K562 (cell line): ENCODE results near the gene GJA5. TPM values are rescaled to one million over a fixed set of nuclear protein-coding genes. Genes with fewer than 3 reads are reported as not detected.

Source experiments
- ATAC-seq: fragments of 200-7000 bp; cut with Tn5 transposase; 3 replicates; pipeline ENCODE4 v1.9.1; 2020; ENCODE audit warnings: moderate library complexity
- BruUV-seq: library from RNA; stranded (reverse); fragments of 400-500 nt; replicated peaks from 2 replicates; lab custom pipeline; 2021; lab: Mats Ljungman, UMichigan
- CTCF ChIA-PET: fragments of 300-600 bp; formaldehyde crosslinking; extraction: SDS; loops from one replicate; lab custom pipeline; 2021; ENCODE audit warnings: low intra/inter-chr PET ratio; lab: Yijun Ruan, JAX
- POLR2A ChIA-PET: fragments of 300-600, 350-650 bp; sonication (Branson Sonifier 250); formaldehyde crosslinking; extraction: SDS; loops from one replicate; lab custom pipeline; 2021; ENCODE audit warnings: antibody characterized with exemption, inconsistent platforms; lab: Yijun Ruan, JAX
- DNase-seq, 4 experiments: peaks; one replicate each; pipeline versions ENCODE4 v3.0.0 to v3.0.0-alpha.2; 2011 to 2018; ENCODE audit warnings: low spot score in 3 of 4, mixed read lengths in 3 of 4; ENCODE audit errors: extremely low read depth in 1 of 4
- FAIRE-seq: peaks from 2 replicates; lab custom pipeline; 2011; peaks lifted over from hg19 to GRCh38; lab: Jason Lieb, UNC
- H2AFZ ChIP-seq: 2 replicates; pipeline ENCODE4 v1.6.0; 2011; ENCODE audit warnings: low read depth, low read length, control low read depth, inconsistent platforms
- H3K27ac ChIP-seq: fragments of 200-600 bp; 3 replicates; pipeline ENCODE4 v1.8.0; 2011; ENCODE audit warnings: low read depth, mild to moderate bottlenecking, control low read depth, inconsistent platforms, low read length, moderate library complexity, mixed read lengths; ENCODE audit errors: extremely low read depth
- H3K27me3 ChIP-seq, 2 experiments: fragments of 300-600 bp in 1 of 2; 2 replicates in 1 of 2; 3 replicates in 1 of 2; pipeline versions ENCODE4 v1.6.0 to v1.8.0; 2011; ENCODE audit warnings: inconsistent platforms in 2 of 2, low read length in 2 of 2, mild to moderate bottlenecking in 1 of 2, mixed read lengths in 1 of 2, moderate library complexity in 1 of 2; ENCODE audit not compliant: control insufficient read depth in 2 of 2, insufficient read depth in 2 of 2
- H3K36me3 ChIP-seq: fragments of 300-600 bp; 3 replicates; pipeline ENCODE4 v1.8.0; 2011; ENCODE audit warnings: mild to moderate bottlenecking, low read length, inconsistent platforms; ENCODE audit not compliant: control insufficient read depth, insufficient read depth
- H3K4me1 ChIP-seq, 2 experiments: fragments of 200-600 bp in 1 of 2; replicated peaks in 1 of 2; 2 replicates in 1 of 2; 3 replicates in 1 of 2; pipeline versions ENCODE4 v1.5.1 to v1.8.0; 2011; ENCODE audit warnings: inconsistent platforms in 2 of 2, low read length in 2 of 2, mild to moderate bottlenecking in 1 of 2, mixed read lengths in 1 of 2, moderate library complexity in 1 of 2; ENCODE audit not compliant: control insufficient read depth in 2 of 2, insufficient read depth in 2 of 2
- H3K4me2 ChIP-seq: 2 replicates; pipeline ENCODE4 v1.6.1; 2011; ENCODE audit warnings: low read length, control low read depth, inconsistent platforms, mixed read lengths; ENCODE audit not compliant: insufficient read depth
- H3K4me3 ChIP-seq: fragments of 200-600 bp; sonication (generic), shearing (Covaris generic); 2 replicates; pipeline ENCODE4 v1.5.1; 2016; ENCODE audit warnings: control low read depth, inconsistent platforms
- H3K79me2 ChIP-seq: fragments of 200-600 bp; 3 replicates; pipeline ENCODE4 v1.8.0; 2011; ENCODE audit warnings: low read length, inconsistent platforms; ENCODE audit not compliant: control insufficient read depth, insufficient read depth
- H3K9ac ChIP-seq, 2 experiments: 2 replicates each; pipeline versions ENCODE4 v1.6.0 to v1.6.1; 2011; ENCODE audit warnings: low read depth in 2 of 2, low read length in 2 of 2, control low read depth in 1 of 2, inconsistent platforms in 1 of 2, mild to moderate bottlenecking in 1 of 2, mixed read lengths in 1 of 2; ENCODE audit not compliant: insufficient read depth in 1 of 2
- H3K9me1 ChIP-seq: one replicate; pipeline ENCODE4 v1.6.0; 2011; ENCODE audit warnings: inconsistent platforms, mild to moderate bottlenecking, low read length, moderate library complexity; ENCODE audit not compliant: control insufficient read depth, insufficient read depth
- H3K9me3 ChIP-seq: replicated peaks from 2 replicates; pipeline ENCODE4 v1.5.1; 2011; ENCODE audit warnings: low read depth, low read length, inconsistent platforms; ENCODE audit not compliant: control insufficient read depth, insufficient read depth
- H4K20me1 ChIP-seq: replicated peaks from 2 replicates; pipeline ENCODE4 v1.6.1; 2011; ENCODE audit warnings: low read length, inconsistent platforms, mixed read lengths; ENCODE audit not compliant: control insufficient read depth, insufficient read depth
- BRF1 ChIP-seq: IDR thresholded peaks from 3 replicates; pipeline ENCODE4 v1.6.1; 2011; ENCODE audit warnings: borderline replicate concordance, mild to moderate bottlenecking; ENCODE audit not compliant: insufficient read length; ENCODE audit errors: extremely low read depth
- CTBP1 ChIP-seq: fragments of 450-650 bp; IDR thresholded peaks from 2 replicates; pipeline ENCODE4 v1.6.1; 2016; ENCODE audit warnings: borderline replicate concordance
- POLR3G ChIP-seq: IDR thresholded peaks from 2 replicates; pipeline ENCODE4 v1.6.1; 2011; ENCODE audit not compliant: insufficient read length, insufficient replicate concordance; ENCODE audit errors: extremely low read depth
- RBM14 ChIP-seq: fragments of 200-400 bp; formaldehyde crosslinking; IDR thresholded peaks from 2 replicates; pipeline ENCODE4 v1.6.1; 2018; ENCODE audit warnings: low read depth, mild to moderate bottlenecking, low read length, moderate library complexity, borderline replicate concordance; ENCODE audit not compliant: insufficient read depth
- RBM17 ChIP-seq: fragments of 200-400 bp; formaldehyde crosslinking; IDR thresholded peaks from 2 replicates; pipeline ENCODE4 v1.6.1; 2017; ENCODE audit warnings: low read depth, mild to moderate bottlenecking, low read length, borderline replicate concordance
- ZBTB49 ChIP-seq: sonication (generic); formaldehyde crosslinking; IDR thresholded peaks from 2 replicates; pipeline ENCODE4 v1.8.0; 2022; ENCODE audit warnings: missing genetic modification reagents, mild to moderate bottlenecking, borderline replicate concordance
- ZHX1 ChIP-seq: fragments of 150-350 bp; conservative IDR thresholded peaks from 2 replicates; pipeline ENCODE4 v1.6.1; 2014; ENCODE audit warnings: low read length
- ZSCAN29 ChIP-seq: fragments of 450-650 bp; IDR thresholded peaks from 2 replicates; pipeline ENCODE4 v1.6.1; 2017
- WGBS: fragments of 100-300 bp; shearing (Covaris generic); methylation state at CpG from one replicate; pipeline ENCODE4 v1.1.6; 2016; ENCODE audit warnings: low coverage, mixed read lengths; ENCODE audit not compliant: insufficient coverage; ENCODE audit errors: missing lambda C conversion rate; 5-methylcytosine and 5-hydroxymethylcytosine counted together
- in situ Hi-C: fragments of 300-500 bp; cut with MboI; formaldehyde crosslinking; loops from 4 replicates; pipeline ENCODE4 v1.15.0; 2018; ENCODE audit warnings: inconsistent platforms, mixed read lengths
- intact Hi-C: fragments of 100-400 bp; cut with micrococcal nuclease; formaldehyde crosslinking; loops from 2 replicates; pipeline ENCODE4 v1.14.2; 2022
- polyA plus RNA-seq, 8 experiments: library from polyadenylated mRNA; depleted of rRNA in 4 of 8; stranded (reverse) in 5 of 8; unstranded in 3 of 8; fragments of >200 nt; fragmentation: Nextera tagmentation in 2 of 8; fragmentation: Illumina TruSeq in 1 of 8; extraction: Ambion mirVana in 2 of 8; extraction: Trizol in 1 of 8; gene quantifications; 2 replicates each; pipeline versions ENCODE4 v1.2.1 to v1.2.3, GENCODE V29; 2011 to 2014; ENCODE audit warnings: inconsistent platforms in 1 of 8, missing spikeins in 1 of 8
- total RNA-seq, 7 experiments: library from RNA; depleted of rRNA in 6 of 7; stranded (reverse); fragments of >200 nt in 6 of 7; fragmentation: Illumina TruSeq in 2 of 7; extraction: Trizol in 2 of 7; gene quantifications; 2 replicates each; pipeline versions ENCODE4 v1.2.1 to v1.2.3, GENCODE V29; 2011 to 2021; ENCODE audit warnings: low replicate concordance in 1 of 7
- TF ChIP-seq, protein P1 (sequence below): sonication (generic); formaldehyde crosslinking; IDR thresholded peaks from 2 replicates; pipeline ENCODE4 v1.8.1; 2023; ENCODE audit warnings: mild to moderate bottlenecking, missing genetic modification reagents

The GJA5 gene
- total and polyA plus RNA-seq, 9 of the 15 experiments (the other 6 are each of a cell fraction or from before 2014, with no cell fraction given), result 0.07 TPM; not detected in 7

GRCh38 chr1:147756341-147756740 lies 4.1 kb downstream of the GJA5 start:
- in situ Hi-C loops (no loop called here), intact Hi-C loops (no loop called here)
- Histone ChIP-seq H3K36me3 (no peaks in the 10 kb centered on the region), H3K4me3 (no peak overlapping the region), H3K4me2 (no peak overlapping the region), H3K27ac (no peak overlapping the region), H3K9ac (no peak overlapping the region), H3K79me2 (no peaks in the 10 kb centered on the region), H3K9me1 (no peaks in the 10 kb centered on the region), H3K27me3 (peaks cover 8 to 44% of the 10 kb centered on the region in 2 experiments; a peak in 4 of 5 replicates), H2AFZ (no peak overlapping the region), H3K9me3 (no peaks in the 10 kb centered on the region), H4K20me1 (no peaks in the 10 kb centered on the region; the same call in 1 of the 2 replicates), H3K4me1 (no peaks in the 10 kb centered on the region; a peak in 1 of 5 replicates)
- WGBS, result 2% methylated on average over 3 of the region's 3 CpGs
- ATAC-seq, result no peak
- no peak for DNase-seq
- TF ChIP-seq, protein P1, sequence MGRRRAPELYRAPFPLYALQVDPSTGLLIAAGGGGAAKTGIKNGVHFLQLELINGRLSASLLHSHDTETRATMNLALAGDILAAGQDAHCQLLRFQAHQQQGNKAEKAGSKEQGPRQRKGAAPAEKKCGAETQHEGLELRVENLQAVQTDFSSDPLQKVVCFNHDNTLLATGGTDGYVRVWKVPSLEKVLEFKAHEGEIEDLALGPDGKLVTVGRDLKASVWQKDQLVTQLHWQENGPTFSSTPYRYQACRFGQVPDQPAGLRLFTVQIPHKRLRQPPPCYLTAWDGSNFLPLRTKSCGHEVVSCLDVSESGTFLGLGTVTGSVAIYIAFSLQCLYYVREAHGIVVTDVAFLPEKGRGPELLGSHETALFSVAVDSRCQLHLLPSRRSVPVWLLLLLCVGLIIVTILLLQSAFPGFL (CRISPR knock-in tag), result no peak
- TF ChIP-seq ZSCAN29 (no peak), ZBTB49 (CRISPR knock-in tag) (no peak), BRF1 (no peak), RBM14 (no peak), CTBP1 (no peak), POLR3G (no peak), RBM17 (no peak), ZHX1 (no peak)
- no TSS peak for BruUV-seq
- ChIA-PET CTCF (no interaction called here), POLR2A (no interaction called here)
- no peak for FAIRE-seq
